ENCODE data around the gene PHACTR2.

The PHACTR2 gene

GRCh38 chr6:143692696-143693095 is 14.9 kb downstream of the PHACTR2 start:
- Histone ChIP-seq H3K36me3 (ENCODE audit: insufficient read depth, low read length) (no peaks in the 10 kb centered on the region), H3K9ac (ENCODE audit: low read length) (no peak overlapping the region), H3K27ac (ENCODE audit: low read depth, low read length) (no peak overlapping the region), H3K9me3 (ENCODE audit: low read length) (no peaks in the 10 kb centered on the region), H3K27me3 (ENCODE audit: control insufficient read depth in 1 of 2, insufficient read depth in 2 of 2, low read length in 2 of 2) (no peaks in the 10 kb centered on the region), H3K4me3 (ENCODE audit: low read depth in 1 of 2, low read length in 2 of 2) (no peak overlapping the region), H3K4me1 (ENCODE audit: insufficient read depth, low read length) (peaks cover 31% of the 10 kb centered on the region)

- H3K9ac ChIP-seq (ENCODE audit: low read length): no peak overlapping the region
- H3K4me1 ChIP-seq (ENCODE audit: insufficient read depth, low read length): peaks cover 32% of the 10 kb centered on the region
- no peaks in the 10 kb centered on the region for H3K9me3 ChIP-seq (ENCODE audit: low read length)
- H3K27me3 ChIP-seq (ENCODE audit: control insufficient read depth in 1 of 2, insufficient read depth in 2 of 2, low read length in 2 of 2): no peaks in the 10 kb centered on the region
- H3K27ac ChIP-seq (ENCODE audit: low read depth, low read length): no peak overlapping the region
- no peaks in the 10 kb centered on the region for H3K36me3 ChIP-seq (ENCODE audit: insufficient read depth, low read length)
- no peak overlapping the region for H3K4me3 ChIP-seq (ENCODE audit: low read depth in 1 of 2, low read length in 2 of 2)
Measured at GRCh38 chr6:143694013-143694412, 16.2 kb downstream of the PHACTR2 start.

GRCh38 chr6:143694560-143694959 is 16.8 kb downstream of the PHACTR2 start:
- no peak overlapping the region for H3K9ac ChIP-seq (ENCODE audit: low read length)
- H3K4me1 ChIP-seq (ENCODE audit: insufficient read depth, low read length): peaks cover 35% of the 10 kb centered on the region
- no peaks in the 10 kb centered on the region for H3K27me3 ChIP-seq (ENCODE audit: control insufficient read depth in 1 of 2, insufficient read depth in 2 of 2, low read length in 2 of 2)
- H3K36me3 ChIP-seq (ENCODE audit: insufficient read depth, low read length): no peaks in the 10 kb centered on the region
- no peak overlapping the region for H3K27ac ChIP-seq (ENCODE audit: low read depth, low read length)
- H3K4me3 ChIP-seq (ENCODE audit: low read depth in 1 of 2, low read length in 2 of 2): no peak overlapping the region
- no peaks in the 10 kb centered on the region for H3K9me3 ChIP-seq (ENCODE audit: low read length)

GRCh38 chr6:143695130-143695968 is 17.6 kb downstream of the PHACTR2 start:
- no peaks in the 10 kb centered on the region for H3K27me3 ChIP-seq (ENCODE audit: control insufficient read depth in 1 of 2, insufficient read depth in 2 of 2, low read length in 2 of 2)
- H3K9me3 ChIP-seq (ENCODE audit: low read length): no peaks in the 10 kb centered on the region
- no peak overlapping the region for H3K4me3 ChIP-seq (ENCODE audit: low read depth in 1 of 2, low read length in 2 of 2)
- no peak overlapping the region for H3K27ac ChIP-seq (ENCODE audit: low read depth, low read length)
- H3K9ac ChIP-seq (ENCODE audit: low read length): no peak overlapping the region
- H3K36me3 ChIP-seq (ENCODE audit: insufficient read depth, low read length): no peaks in the 10 kb centered on the region
- peaks cover 39% of the 10 kb centered on the region for H3K4me1 ChIP-seq (ENCODE audit: insufficient read depth, low read length)

- peaks cover 42% of the 10 kb centered on the region for H3K4me1 ChIP-seq (ENCODE audit: insufficient read depth, low read length)
- no peak overlapping the region for H3K9ac ChIP-seq (ENCODE audit: low read length)
- H3K4me3 ChIP-seq (ENCODE audit: low read depth in 1 of 2, low read length in 2 of 2): no peak overlapping the region
- H3K36me3 ChIP-seq (ENCODE audit: insufficient read depth, low read length): no peaks in the 10 kb centered on the region
- no peaks in the 10 kb centered on the region for H3K9me3 ChIP-seq (ENCODE audit: low read length)
- no peaks in the 10 kb centered on the region for H3K27me3 ChIP-seq (ENCODE audit: control insufficient read depth in 1 of 2, insufficient read depth in 2 of 2, low read length in 2 of 2)
- H3K27ac ChIP-seq (ENCODE audit: low read depth, low read length): no peak overlapping the region
Measured at GRCh38 chr6:143695969-143696663, 18.4 kb downstream of the PHACTR2 start.

GRCh38 chr6:143696664-143697000 is 18.9 kb downstream of the PHACTR2 start:
- H3K4me1 ChIP-seq (ENCODE audit: insufficient read depth, low read length): peaks cover 42% of the 10 kb centered on the region
- no peaks in the 10 kb centered on the region for H3K9me3 ChIP-seq (ENCODE audit: low read length)
- H3K27me3 ChIP-seq (ENCODE audit: control insufficient read depth in 1 of 2, insufficient read depth in 2 of 2, low read length in 2 of 2): no peaks in the 10 kb centered on the region
- H3K27ac ChIP-seq (ENCODE audit: low read depth, low read length): no peak overlapping the region
- H3K4me3 ChIP-seq (ENCODE audit: low read depth in 1 of 2, low read length in 2 of 2): no peak overlapping the region
- no peaks in the 10 kb centered on the region for H3K36me3 ChIP-seq (ENCODE audit: insufficient read depth, low read length)
- H3K9ac ChIP-seq (ENCODE audit: low read length): no peak overlapping the region

- no peak overlapping the region for H3K27ac ChIP-seq (ENCODE audit: low read depth, low read length)
- H3K4me1 ChIP-seq (ENCODE audit: insufficient read depth, low read length): peaks cover 42% of the 10 kb centered on the region
- H3K4me3 ChIP-seq (ENCODE audit: low read depth in 1 of 2, low read length in 2 of 2): no peak overlapping the region
- no peak overlapping the region for H3K9ac ChIP-seq (ENCODE audit: low read length)
- H3K9me3 ChIP-seq (ENCODE audit: low read length): no peaks in the 10 kb centered on the region
- no peaks in the 10 kb centered on the region for H3K36me3 ChIP-seq (ENCODE audit: insufficient read depth, low read length)
- H3K27me3 ChIP-seq (ENCODE audit: control insufficient read depth in 1 of 2, insufficient read depth in 2 of 2, low read length in 2 of 2): no peaks in the 10 kb centered on the region
Measured at GRCh38 chr6:143697076-143697800, 19.5 kb downstream of the PHACTR2 start.

- Histone ChIP-seq H3K27ac (ENCODE audit: low read depth, low read length) (no peak overlapping the region), H3K4me3 (ENCODE audit: low read depth in 1 of 2, low read length in 2 of 2) (no peak overlapping the region), H3K4me1 (ENCODE audit: insufficient read depth, low read length) (peaks cover 42% of the 10 kb centered on the region), H3K27me3 (ENCODE audit: control insufficient read depth in 1 of 2, insufficient read depth in 2 of 2, low read length in 2 of 2) (no peaks in the 10 kb centered on the region), H3K9ac (ENCODE audit: low read length) (no peak overlapping the region), H3K9me3 (ENCODE audit: low read length) (no peaks in the 10 kb centered on the region), H3K36me3 (ENCODE audit: insufficient read depth, low read length) (no peaks in the 10 kb centered on the region)
Measured at GRCh38 chr6:143698329-143698728, 20.6 kb downstream of the PHACTR2 start.

- no peak overlapping the region for H3K27ac ChIP-seq (ENCODE audit: low read depth, low read length)
- H3K4me3 ChIP-seq (ENCODE audit: low read depth in 1 of 2, low read length in 2 of 2): no peak overlapping the region
- no peaks in the 10 kb centered on the region for H3K9me3 ChIP-seq (ENCODE audit: low read length)
- peaks cover 41% of the 10 kb centered on the region for H3K4me1 ChIP-seq (ENCODE audit: insufficient read depth, low read length)
- no peak overlapping the region for H3K9ac ChIP-seq (ENCODE audit: low read length)
- no peaks in the 10 kb centered on the region for H3K27me3 ChIP-seq (ENCODE audit: control insufficient read depth in 1 of 2, insufficient read depth in 2 of 2, low read length in 2 of 2)
- no peaks in the 10 kb centered on the region for H3K36me3 ChIP-seq (ENCODE audit: insufficient read depth, low read length)
Measured at GRCh38 chr6:143698759-143699429, 21.1 kb downstream of the PHACTR2 start.

- no peaks in the 10 kb centered on the region for H3K36me3 ChIP-seq (ENCODE audit: insufficient read depth, low read length)
- no peak overlapping the region for H3K9ac ChIP-seq (ENCODE audit: low read length)
- H3K27ac ChIP-seq (ENCODE audit: low read depth, low read length): no peak overlapping the region
- no peaks in the 10 kb centered on the region for H3K9me3 ChIP-seq (ENCODE audit: low read length)
- H3K4me1 ChIP-seq (ENCODE audit: insufficient read depth, low read length): peaks cover 36% of the 10 kb centered on the region
- H3K4me3 ChIP-seq (ENCODE audit: low read depth in 1 of 2, low read length in 2 of 2): no peak overlapping the region
- no peaks in the 10 kb centered on the region for H3K27me3 ChIP-seq (ENCODE audit: control insufficient read depth in 1 of 2, insufficient read depth in 2 of 2, low read length in 2 of 2)
Measured at GRCh38 chr6:143699430-143699825, 21.7 kb downstream of the PHACTR2 start.

- Histone ChIP-seq H3K9ac (ENCODE audit: low read length) (no peak overlapping the region), H3K27me3 (ENCODE audit: control insufficient read depth in 1 of 2, insufficient read depth in 2 of 2, low read length in 2 of 2) (no peaks in the 10 kb centered on the region), H3K27ac (ENCODE audit: low read depth, low read length) (no peak overlapping the region), H3K36me3 (ENCODE audit: insufficient read depth, low read length) (no peaks in the 10 kb centered on the region), H3K9me3 (ENCODE audit: low read length) (no peaks in the 10 kb centered on the region), H3K4me3 (ENCODE audit: low read depth in 1 of 2, low read length in 2 of 2) (no peak overlapping the region), H3K4me1 (ENCODE audit: insufficient read depth, low read length) (peaks cover 32% of the 10 kb centered on the region)
Measured at GRCh38 chr6:143700684-143701348, 23.1 kb downstream of the PHACTR2 start.
